ENCODE results near the gene TRPM7.

- TF ChIP-seq CTCF (IDR thresholded peaks at IDR 0.05) (no peak), POLR2A (IDR thresholded peaks at IDR 0.05) (no peak)
Observed at GRCh38 chr15:50523851-50524251, 162.7 kb downstream of the TRPM7 start.

All from lower leg skin (tissue), 3 donors.